NCI-H774 (cell line): ENCODE results near the gene BPIFA1.

Source experiments
- DNase-seq: peaks from one replicate; lab custom pipeline; 2025; lab: John Stamatoyannopoulos, UW

The BPIFA1 gene

GRCh38 chr20:33279261-33279910 lies 43.6 kb downstream of the BPIFA1 start:
- DNase-seq, result no peak

DNA sequence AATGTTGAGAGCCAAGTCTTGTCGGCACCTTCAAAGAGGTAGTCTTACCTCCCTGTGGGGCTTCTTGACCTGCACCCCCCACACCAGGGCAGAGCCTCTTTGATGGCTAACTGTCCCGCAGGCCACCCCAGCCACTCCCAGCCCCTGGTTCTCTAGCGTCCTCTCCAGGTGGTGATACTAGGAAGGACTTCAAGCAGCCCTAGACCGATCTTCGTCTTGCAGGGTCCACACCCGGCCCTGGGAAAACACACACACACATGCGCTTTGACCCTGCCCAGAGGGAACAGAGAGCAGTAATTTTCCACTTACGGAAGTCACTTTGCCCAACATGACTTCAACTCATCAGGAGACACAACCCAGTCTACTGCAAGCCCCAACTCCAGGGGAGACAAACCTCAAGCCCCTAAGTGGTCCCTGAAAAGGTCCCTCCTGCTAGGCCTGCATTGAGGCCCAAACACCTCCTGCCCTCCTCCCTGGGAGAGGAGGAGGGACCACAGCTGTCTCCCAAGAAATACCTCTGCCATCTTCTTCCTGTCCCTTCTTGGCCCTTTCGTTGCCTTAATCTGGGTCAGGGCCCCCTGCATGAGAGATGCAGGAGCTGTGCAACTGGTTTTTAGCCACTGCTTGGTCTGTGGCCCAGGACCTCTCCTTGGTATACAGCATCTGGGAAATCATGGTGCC lies 44.3 kb downstream of the BPIFA1 start:
- no peak for DNase-seq

DNA sequence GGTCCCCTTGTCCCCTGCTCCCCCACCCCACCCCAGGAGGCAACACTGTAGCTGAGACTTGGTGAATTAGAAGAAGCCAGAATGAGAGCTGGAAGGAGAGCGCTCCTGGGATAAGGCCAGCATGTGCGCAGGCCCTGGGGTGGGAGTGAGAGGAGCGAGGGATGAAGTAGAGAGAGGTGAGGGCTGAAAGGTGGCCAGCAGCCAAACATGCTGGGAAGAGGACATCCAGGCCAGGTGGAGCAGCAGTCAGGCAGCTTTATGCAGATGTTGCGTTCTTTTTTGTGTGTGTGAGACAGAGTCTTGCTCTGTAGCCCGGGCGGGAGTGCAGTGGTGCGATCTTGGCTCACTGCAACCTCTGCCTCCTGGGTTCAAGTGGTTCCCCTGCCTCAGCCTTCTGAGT lies 45.0 kb downstream of the BPIFA1 start:
- no peak for DNase-seq

- DNase-seq, result no peak
Measured at GRCh38 chr20:33281550-33282146, 45.9 kb downstream of the BPIFA1 start.

DNA sequence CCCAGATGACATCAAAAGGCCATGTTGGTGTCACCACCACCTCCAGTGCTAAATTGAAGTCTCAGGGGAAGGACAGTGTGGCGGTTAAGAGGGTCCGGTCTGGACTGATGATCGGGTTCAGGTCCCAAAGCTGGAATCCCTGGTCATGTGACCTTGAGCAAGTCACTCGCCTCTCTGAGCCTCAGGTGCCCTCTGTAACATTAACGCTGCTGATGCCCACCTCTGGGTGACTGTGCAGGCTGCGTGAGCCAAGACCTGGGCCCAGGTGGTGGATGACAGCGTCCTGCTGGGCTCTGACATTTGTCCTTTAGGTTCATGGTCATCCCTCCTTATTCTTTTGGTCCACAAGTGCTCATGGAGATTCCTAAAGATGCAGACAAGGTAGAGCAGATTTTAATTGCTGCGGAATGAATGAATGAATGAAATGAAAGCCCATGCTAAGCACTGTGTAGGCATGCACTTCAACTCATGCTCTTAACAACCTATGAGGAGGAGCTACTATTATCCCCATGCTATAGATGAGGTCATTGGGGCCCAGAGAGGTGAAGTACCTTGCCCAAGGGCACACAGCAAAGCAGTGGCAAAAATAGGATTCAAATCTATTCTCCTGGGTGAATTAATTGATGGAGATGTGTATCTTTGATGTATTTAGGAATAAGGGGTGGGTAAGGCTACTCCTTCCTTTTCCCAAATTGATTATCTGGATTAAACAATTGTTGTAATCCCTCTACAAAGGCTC lies 46.6 kb downstream of the BPIFA1 start:
- DNase-seq, result no peak

GRCh38 chr20:33282991-33283555 lies 47.3 kb downstream of the BPIFA1 start, which contains the start of gene BPIFB1:
TSS of gene BPIFB1 (plus strand) at chr20:33283214. CDS start at chr20:33286074, 2,860 bp downstream.
- no peak for DNase-seq

DNA sequence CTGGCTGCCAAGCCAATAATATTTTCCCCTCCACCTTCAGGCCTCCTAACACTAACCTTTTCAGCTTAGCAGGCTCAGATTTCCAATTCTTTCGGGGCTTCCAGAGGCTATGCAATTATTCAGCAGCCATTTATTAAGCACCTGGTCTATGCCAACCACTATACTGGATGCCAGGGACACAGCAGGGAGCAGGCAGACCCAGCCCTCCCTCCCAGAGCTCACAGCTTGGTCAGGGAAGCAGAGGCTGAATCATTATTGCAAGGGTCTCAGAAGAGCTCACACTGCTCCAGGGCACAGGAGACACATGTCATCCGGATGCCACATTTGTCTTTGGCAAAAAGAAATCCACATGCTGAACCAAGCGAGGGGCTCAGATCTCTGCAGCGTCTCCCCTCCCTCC lies 48.5 kb downstream of the BPIFA1 start:
- no peak for DNase-seq

DNA sequence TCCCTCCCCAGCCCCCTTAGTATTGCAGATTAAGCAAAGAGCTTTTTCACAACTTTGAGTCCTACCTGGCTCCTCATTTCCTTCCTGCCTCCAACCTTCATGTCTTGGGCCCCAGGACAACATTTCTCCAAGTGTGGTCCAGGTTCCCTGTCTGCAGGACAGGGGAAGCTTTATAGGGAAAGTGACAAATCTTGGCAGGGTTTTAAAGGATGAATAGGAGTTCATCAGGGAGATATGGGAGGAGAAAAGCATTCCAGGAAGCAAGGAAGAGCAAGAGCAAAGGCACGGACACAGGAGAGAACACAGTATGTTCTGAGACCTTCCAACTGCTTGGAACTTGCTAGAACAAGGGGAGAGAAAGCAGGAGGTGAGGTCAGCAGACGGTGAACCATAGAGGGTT lies 49.1 kb downstream of the BPIFA1 start:
- DNase-seq, result no peak

DNA sequence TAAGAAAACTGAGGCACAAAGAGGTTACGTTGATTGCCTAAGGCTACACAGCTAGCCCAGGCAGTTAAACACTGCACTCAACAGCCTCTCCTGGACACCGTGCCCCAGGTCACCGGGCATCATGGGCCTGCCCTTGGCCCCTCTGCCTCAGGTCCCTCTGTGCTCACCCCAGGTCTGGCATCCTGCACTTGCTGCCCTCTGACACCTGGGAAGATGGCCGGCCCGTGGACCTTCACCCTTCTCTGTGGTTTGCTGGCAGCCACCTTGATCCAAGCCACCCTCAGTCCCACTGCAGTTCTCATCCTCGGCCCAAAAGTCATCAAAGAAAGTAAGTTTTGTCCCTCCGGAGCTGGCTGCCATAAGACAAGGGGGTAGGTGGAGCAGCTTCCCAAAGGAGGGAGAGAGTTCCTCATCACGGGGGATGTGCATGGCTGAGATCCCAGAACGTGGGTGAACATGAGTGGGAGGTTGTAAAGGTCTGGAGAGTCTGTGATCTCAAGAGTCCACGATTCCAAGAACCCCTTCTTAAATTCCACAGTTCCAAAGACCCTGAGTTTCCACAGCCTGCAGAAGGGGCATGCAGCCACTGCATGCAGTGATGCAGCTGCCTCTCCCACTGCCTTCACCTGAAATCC lies 50.2 kb downstream of the BPIFA1 start:
- DNase-seq, result no peak

DNA sequence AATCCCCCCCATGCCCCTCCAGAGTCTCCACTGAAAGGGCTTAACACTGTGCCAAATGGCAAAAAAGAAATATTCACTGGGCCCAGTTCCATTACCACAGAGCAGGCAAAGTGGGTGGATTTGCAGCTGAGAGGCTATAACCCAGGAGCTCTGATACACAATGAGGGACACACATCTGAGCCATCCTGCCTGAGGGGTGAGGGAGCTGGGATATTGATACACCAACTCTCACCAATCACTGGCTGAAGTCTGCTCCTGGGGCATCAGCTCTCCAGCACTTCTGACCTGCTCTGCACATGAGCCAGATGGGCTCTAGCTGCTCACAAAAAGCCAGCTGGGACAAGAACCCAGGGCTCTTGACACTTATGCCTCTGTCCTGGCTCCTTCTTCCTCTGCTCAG lies 52.1 kb downstream of the BPIFA1 start:
- no peak for DNase-seq

DNA sequence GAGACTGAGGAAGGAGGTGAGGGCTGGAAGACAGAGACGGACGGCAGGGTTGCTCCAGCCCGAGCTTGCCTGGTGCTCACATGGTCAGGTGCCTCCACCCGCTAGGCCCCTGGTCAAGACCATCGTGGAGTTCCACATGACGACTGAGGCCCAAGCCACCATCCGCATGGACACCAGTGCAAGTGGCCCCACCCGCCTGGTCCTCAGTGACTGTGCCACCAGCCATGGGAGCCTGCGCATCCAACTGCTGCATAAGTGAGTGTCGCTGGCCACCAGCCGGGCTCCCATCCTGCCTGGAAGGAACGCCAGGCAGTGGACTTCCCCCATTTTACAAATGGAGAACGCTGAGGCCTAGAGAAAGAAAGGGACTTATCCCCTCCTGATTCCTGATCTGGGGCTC lies 55.1 kb downstream of the BPIFA1 start:
- no peak for DNase-seq

- no peak for DNase-seq
Measured at GRCh38 chr20:33291416-33291815, 55.6 kb downstream of the BPIFA1 start.

- DNase-seq, result peak; percentile 34
Measured at GRCh38 chr20:33291830-33292355, 56.1 kb downstream of the BPIFA1 start.
